HG03060 (cell line): ENCODE results near the gene ATG16L1.

Experiments used
- ATAC-seq: cut with Tn5 transposase; IDR thresholded peaks from one replicate; pipeline ENCODE4 v1.9.1; 2021; ENCODE audit warnings: low read depth, moderate number of reproducible peaks; ENCODE audit not compliant: unreplicated experiment

ATG16L1 gene

DNA sequence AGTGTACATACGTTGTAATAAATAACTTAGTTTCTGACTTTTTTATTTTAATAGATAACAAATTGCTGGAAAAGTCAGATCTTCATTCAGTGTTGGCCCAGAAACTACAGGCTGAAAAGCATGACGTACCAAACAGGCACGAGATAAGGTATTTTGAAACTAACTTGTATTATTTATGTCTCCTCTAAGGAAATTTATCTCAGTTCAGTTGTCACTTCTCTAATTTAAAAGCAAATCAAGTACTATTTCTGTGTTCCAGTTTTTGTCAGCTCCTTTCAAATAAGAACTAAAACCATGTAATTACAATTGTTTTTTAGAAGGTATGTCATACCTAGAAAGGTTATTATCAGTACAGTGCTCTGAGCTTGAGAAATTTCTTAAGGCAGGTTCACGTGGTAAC is 4.6 kb downstream of the ATG16L1 start:
- ATAC-seq = no peak

DNA sequence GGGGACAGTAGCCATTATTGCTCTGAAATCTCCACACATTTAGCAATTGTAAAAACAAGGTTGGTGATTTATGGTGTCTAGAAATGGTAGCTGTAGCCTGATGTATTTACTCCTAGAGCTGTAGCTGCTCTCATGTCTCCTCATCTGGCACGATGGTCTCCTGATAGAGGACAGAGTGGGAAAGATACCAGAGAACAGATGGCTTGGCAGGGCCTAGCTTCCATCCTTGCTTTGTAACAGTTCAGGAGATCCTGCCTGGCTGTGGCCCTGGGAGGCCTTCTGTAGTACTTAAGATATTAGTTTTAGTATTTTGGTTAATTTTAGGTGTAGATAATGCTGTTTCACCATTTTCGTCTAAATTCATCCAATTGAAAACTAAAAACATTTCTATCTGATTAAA is 6.7 kb downstream of the ATG16L1 start:
- ATAC-seq = no peak

DNA sequence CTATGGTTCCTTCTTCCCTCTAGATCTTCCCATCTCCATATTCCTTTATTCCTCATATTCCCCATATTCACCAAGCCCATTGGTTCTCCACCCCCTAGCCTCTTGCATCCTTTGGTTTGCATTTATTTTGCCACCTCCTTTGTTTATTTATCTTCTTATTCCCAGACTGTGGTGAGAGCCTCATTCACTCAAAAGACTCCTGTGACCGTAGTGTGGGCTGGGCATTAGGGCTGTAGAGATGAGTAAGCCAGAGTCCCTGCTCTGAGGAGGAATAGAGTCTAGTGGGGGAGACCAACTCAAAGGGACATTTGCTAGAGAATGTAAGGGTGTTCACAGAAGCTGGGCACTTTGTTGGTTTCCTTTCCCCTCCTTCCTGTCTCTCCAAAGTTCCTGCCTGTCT is 8.3 kb downstream of the ATG16L1 start:
- ATAC-seq = no peak

DNA sequence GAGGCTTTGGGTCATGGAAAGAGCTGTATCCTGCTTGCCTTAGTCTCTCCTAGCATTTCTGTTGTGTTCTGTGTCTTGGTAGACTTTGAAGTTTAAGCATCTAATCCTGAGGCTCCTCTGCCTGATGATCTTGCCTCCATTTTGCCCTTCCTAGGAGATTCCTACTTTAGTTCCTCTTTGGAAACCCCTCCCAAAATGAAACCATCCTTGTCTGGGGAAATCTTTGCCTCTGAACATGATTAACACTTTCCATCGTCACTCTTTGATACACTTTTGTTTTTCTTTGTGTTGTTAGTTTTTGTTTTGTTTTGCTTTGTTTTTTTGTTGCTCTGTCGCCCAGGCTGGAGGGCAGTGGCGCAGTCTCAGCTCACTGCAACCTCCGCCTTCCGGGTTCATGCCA is 9.2 kb downstream of the ATG16L1 start:
- no peak for ATAC-seq

- ATAC-seq = no peak
Observed at GRCh38 chr2:233261819-233262555, 10.5 kb downstream of the ATG16L1 start.

DNA sequence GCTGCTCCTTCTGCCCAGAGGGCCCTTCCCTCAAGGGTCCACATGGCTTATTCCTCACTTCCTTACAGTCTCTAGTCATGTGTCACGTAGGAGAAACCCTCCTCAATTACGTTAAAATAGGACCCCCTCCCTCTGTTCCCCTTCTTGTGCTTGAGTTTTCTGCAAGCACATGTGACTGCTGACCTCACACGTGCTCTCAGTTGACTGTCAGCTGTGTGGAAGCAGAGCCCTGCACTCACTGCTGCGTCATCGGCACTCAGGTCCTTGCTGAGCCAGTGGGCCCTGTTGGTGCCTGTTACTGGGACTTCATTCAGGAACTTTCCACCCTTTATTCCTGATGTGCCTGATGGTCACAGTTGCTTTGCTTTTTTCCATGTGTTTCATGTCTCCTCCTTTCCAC is 11.1 kb downstream of the ATG16L1 start:
- no peak for ATAC-seq

GRCh38 chr2:233263045-233263570 is 11.6 kb downstream of the ATG16L1 start:
- no peak for ATAC-seq

DNA sequence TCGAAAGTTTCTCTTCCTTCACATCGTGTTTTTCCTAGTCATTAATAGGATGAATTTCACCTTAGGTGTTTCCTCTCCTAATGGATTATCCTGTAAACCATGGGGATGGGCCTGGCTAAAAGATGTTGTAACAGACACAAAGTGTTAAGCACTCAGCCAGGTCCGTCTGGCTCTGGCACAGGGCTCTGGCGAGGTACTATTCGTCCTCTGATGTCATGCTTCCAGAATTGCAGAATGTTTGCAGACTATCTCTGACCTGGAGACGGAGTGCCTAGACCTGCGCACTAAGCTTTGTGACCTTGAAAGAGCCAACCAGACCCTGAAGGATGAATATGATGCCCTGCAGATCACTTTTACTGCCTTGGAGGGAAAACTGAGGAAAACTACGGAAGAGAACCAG is 13.2 kb downstream of the ATG16L1 start:
- ATAC-seq = no peak

- ATAC-seq = no peak
Observed at GRCh38 chr2:233265899-233266431, 14.5 kb downstream of the ATG16L1 start.

DNA sequence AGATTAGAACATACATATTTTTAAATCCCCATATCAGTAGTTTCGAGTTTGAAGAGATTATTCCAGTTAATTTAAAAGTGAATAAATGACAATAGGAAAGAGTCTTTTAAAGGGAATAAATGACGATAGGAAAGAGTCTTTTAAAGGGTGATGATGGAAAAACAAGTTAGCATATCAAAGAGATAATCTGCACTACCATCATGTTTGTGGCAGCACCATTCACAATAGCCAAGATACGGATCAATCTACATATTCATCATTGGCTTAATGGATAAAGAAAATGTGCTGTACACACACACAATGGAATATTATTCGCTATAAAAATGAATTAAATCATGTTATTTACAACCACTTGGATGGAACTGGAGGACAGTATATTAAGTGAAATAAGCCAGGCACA is 15.0 kb downstream of the ATG16L1 start:
- ATAC-seq = no peak

- ATAC-seq = peak; percentile 72
Observed at GRCh38 chr2:233267516-233268245, 16.2 kb downstream of the ATG16L1 start.

DNA sequence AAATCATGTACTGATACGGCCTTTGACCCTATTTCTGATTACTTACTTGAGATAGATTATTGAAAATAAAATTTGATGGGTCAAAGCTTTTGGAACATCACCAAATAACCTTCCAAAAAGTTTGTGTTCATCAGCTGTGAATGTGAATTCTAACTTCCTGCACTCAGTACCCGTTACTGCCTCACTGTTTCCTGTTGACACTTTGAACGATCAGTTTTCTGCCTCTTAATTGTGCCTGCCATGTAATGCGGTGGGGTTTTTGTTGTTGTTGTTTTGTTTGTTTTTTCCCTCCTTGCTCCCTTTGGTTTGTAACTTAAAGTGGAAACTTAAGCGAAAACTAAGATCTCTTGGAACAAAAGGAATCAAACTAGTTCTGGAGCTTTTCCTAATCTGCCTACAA is 18.9 kb downstream of the ATG16L1 start:
- no peak for ATAC-seq

DNA sequence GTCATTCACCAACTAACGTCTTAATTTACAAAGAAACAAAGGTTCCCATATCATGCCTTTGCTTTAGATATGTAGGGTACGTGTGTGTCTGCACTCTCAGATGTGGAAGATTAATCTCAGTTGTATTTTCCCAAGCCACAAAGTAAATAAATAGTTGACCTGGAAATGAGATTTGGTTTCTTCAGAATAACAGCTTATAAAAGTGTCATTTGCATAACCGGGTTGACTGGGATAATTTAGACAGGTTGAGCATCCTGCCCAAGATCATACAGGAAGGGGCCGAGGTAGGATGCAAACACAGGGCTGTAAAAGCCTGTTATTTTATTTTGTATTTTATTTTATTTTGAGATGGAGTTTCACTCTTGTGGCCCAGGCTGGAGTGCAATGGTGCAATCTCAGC is 19.5 kb downstream of the ATG16L1 start:
- no peak for ATAC-seq

GRCh38 chr2:233271693-233272092 is 20.2 kb downstream of the ATG16L1 start:
- no peak for ATAC-seq

DNA sequence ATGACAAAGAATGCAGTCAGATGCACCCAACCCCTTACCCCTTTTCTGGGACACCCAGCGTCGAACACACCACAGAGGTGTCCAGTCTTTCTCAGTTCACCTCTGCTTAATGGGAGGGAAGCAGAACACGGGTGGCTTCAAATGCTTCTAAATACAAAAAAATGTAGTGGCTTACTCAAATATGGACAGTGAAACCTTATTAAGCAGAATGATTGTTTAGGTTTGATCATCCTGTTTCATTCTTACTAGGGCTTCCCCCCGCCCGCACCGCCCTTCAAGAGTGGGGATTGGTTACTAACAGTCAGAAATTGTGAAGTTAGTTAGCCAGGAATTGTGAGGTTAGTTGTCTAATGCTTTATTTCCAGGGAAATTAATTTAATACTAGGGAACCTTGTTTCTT is 21.6 kb downstream of the ATG16L1 start:
- no peak for ATAC-seq

GRCh38 chr2:233275223-233275622 is 23.8 kb downstream of the ATG16L1 start:
- no peak for ATAC-seq

- ATAC-seq = no peak
Observed at GRCh38 chr2:233278921-233279320, 27.4 kb downstream of the ATG16L1 start.

- no peak for ATAC-seq
Observed at GRCh38 chr2:233280114-233280693, 28.7 kb downstream of the ATG16L1 start.

GRCh38 chr2:233281553-233281952 is 30.1 kb downstream of the ATG16L1 start:
- ATAC-seq = no peak

- ATAC-seq = no peak
Observed at GRCh38 chr2:233281992-233282603, 30.6 kb downstream of the ATG16L1 start.

- no peak for ATAC-seq
Observed at GRCh38 chr2:233285921-233286320, 34.4 kb downstream of the ATG16L1 start.
